HEK293 (cell line): Measurements from ENCODE around the gene CACNA2D3.
A peak's percentile ranks its signal among the peaks of the same experiment; 100 is the strongest.

Source experiments
- CTCF ChIA-PET: fragments of 350-600 bp; formaldehyde crosslinking; extraction: SDS; loops from one replicate; lab custom pipeline; 2021; ENCODE audit warnings: antibody characterized with exemption; lab: Yijun Ruan, JAX
- POLR2A ChIA-PET: fragments of 300-600 bp; formaldehyde crosslinking; extraction: SDS; loops from one replicate; lab custom pipeline; 2020; ENCODE audit warnings: antibody characterized with exemption, inconsistent platforms; lab: Yijun Ruan, JAX
- H3K27ac ChIP-seq: fragments of 200-500 bp; sonication (Bioruptor generic); 2 replicates; pipeline ENCODE4 v1.5.1; 2014; ENCODE audit warnings: low read depth, low read length, control low read depth, inconsistent platforms; ENCODE audit errors: extremely low read depth
- H3K36me3 ChIP-seq, 2 experiments: fragments of 200-500 bp in 1 of 2; sonication (Bioruptor generic) in 1 of 2; 1 replicate in 1 of 2; 2 replicates in 1 of 2; pipeline ENCODE4 v1.5.1; 2014 to 2017; ENCODE audit warnings: inconsistent platforms in 2 of 2, low read length in 2 of 2; ENCODE audit not compliant: control insufficient read depth in 2 of 2, insufficient read depth in 1 of 2
- H3K4me1 ChIP-seq: fragments of 200-500 bp; sonication (Bioruptor generic); 2 replicates; pipeline ENCODE4 v1.5.1; 2014; ENCODE audit warnings: mild to moderate bottlenecking, low read length, inconsistent platforms; ENCODE audit not compliant: control insufficient read depth, insufficient read depth
- H3K4me3 ChIP-seq: 2 replicates; pipeline ENCODE4 v1.5.1; 2011; ENCODE audit warnings: low read depth, mild to moderate bottlenecking, control low read depth, low read length, moderate library complexity
- H3K9me3 ChIP-seq: fragments of 200-500 bp; sonication (Bioruptor generic); 2 replicates; pipeline ENCODE4 v1.5.1; 2014; ENCODE audit warnings: low read depth, low read length, inconsistent platforms; ENCODE audit not compliant: control insufficient read depth, insufficient read depth
- IKZF3 ChIP-seq: fragments of 450-650 bp; IDR thresholded peaks from 2 replicates; pipeline ENCODE4 v1.5.0; 2018; ENCODE audit warnings: missing biosample characterization, mild to moderate bottlenecking, missing genetic modification characterization, moderate library complexity
- KLF10 ChIP-seq: fragments of 450-650 bp; IDR thresholded peaks from 2 replicates; pipeline ENCODE4 v1.5.1; 2018; ENCODE audit warnings: missing biosample characterization, mild to moderate bottlenecking, missing genetic modification characterization
- PBX3 ChIP-seq: sonication (generic); formaldehyde crosslinking; IDR thresholded peaks from 2 replicates; pipeline ENCODE4 v1.8.1; 2022; ENCODE audit warnings: mild to moderate bottlenecking, moderate library complexity, missing genetic modification reagents
- PRDM1 ChIP-seq: fragments of 450-650 bp; formaldehyde crosslinking; IDR thresholded peaks from 2 replicates; pipeline ENCODE4; 2016; ENCODE audit warnings: missing biosample characterization, missing genetic modification characterization
- SCRT2 ChIP-seq: fragments of 450-650 bp; formaldehyde crosslinking; IDR thresholded peaks from 2 replicates; pipeline ENCODE4 v1.5.1; 2016; ENCODE audit warnings: missing biosample characterization, missing genetic modification characterization
- SP3 ChIP-seq: fragments of 450-650 bp; formaldehyde crosslinking; IDR thresholded peaks from 2 replicates; pipeline ENCODE4 v1.5.1; 2016; ENCODE audit warnings: missing biosample characterization, missing genetic modification characterization
- TCF7L2 ChIP-seq: IDR thresholded peaks from 2 replicates; pipeline ENCODE4 v1.6.1; 2011; ENCODE audit warnings: low read depth, mild to moderate bottlenecking, inconsistent platforms, low read length, moderate library complexity, borderline replicate concordance
- ZBTB17 ChIP-seq: fragments of 450-650 bp; formaldehyde crosslinking; IDR thresholded peaks from 2 replicates; pipeline ENCODE4 v1.5.1; 2016; ENCODE audit warnings: missing biosample characterization, missing genetic modification characterization
- ZBTB6 ChIP-seq: fragments of 450-650 bp; formaldehyde crosslinking; IDR thresholded peaks from 2 replicates; pipeline ENCODE4 v1.5.1; 2017; ENCODE audit warnings: missing biosample characterization, missing genetic modification characterization
- ZFHX2 ChIP-seq: fragments of 450-650 bp; formaldehyde crosslinking; conservative IDR thresholded peaks from 2 replicates; pipeline ENCODE4 v1.5.1; 2016; ENCODE audit warnings: missing biosample characterization, missing genetic modification characterization
- ZFP3 ChIP-seq: fragments of 450-650 bp; formaldehyde crosslinking; IDR thresholded peaks from 2 replicates; pipeline ENCODE4 v1.5.1; 2016; ENCODE audit warnings: low read depth, missing biosample characterization, missing genetic modification characterization
- ZIC2 ChIP-seq: fragments of 450-650 bp; formaldehyde crosslinking; IDR thresholded peaks from 2 replicates; pipeline ENCODE4 v1.5.1; 2016; ENCODE audit warnings: missing biosample characterization, missing genetic modification characterization
- ZNF132 ChIP-seq: fragments of 450-650 bp; formaldehyde crosslinking; IDR thresholded peaks from 2 replicates; pipeline ENCODE4 v1.5.1; 2017; ENCODE audit warnings: missing biosample characterization, missing genetic modification characterization, borderline replicate concordance
- ZNF157 ChIP-seq: fragments of 450-650 bp; formaldehyde crosslinking; IDR thresholded peaks from 2 replicates; pipeline ENCODE4 v1.5.1; 2016; ENCODE audit warnings: missing biosample characterization, missing genetic modification characterization
- ZNF16 ChIP-seq: fragments of 450-650 bp; formaldehyde crosslinking; IDR thresholded peaks from 2 replicates; pipeline ENCODE4 v1.5.1; 2016; ENCODE audit warnings: low read depth, missing biosample characterization, missing genetic modification characterization
- ZNF311 ChIP-seq: fragments of 450-650 bp; formaldehyde crosslinking; IDR thresholded peaks from 2 replicates; pipeline ENCODE4 v1.5.1; 2017; ENCODE audit warnings: missing biosample characterization, missing genetic modification characterization, borderline replicate concordance
- ZNF324 ChIP-seq: fragments of 450-650 bp; formaldehyde crosslinking; IDR thresholded peaks from 2 replicates; pipeline ENCODE4 v1.5.1; 2016; ENCODE audit warnings: missing biosample characterization, missing genetic modification characterization
- ZNF335 ChIP-seq: fragments of 450-650 bp; formaldehyde crosslinking; conservative IDR thresholded peaks from 2 replicates; pipeline ENCODE4 v1.5.1; 2016; ENCODE audit warnings: missing biosample characterization, missing genetic modification characterization
- ZNF501 ChIP-seq: fragments of 450-650 bp; formaldehyde crosslinking; IDR thresholded peaks from 2 replicates; pipeline ENCODE4 v1.5.1; 2016; ENCODE audit warnings: missing biosample characterization, missing genetic modification characterization
- ZNF510 ChIP-seq: fragments of 450-650 bp; formaldehyde crosslinking; IDR thresholded peaks from 2 replicates; pipeline ENCODE4 v1.5.1; 2018; ENCODE audit warnings: mild to moderate bottlenecking, missing genetic modification characterization, missing biosample characterization; ENCODE audit not compliant: insufficient replicate concordance
- ZNF580 ChIP-seq: fragments of 450-650 bp; formaldehyde crosslinking; IDR thresholded peaks from 2 replicates; pipeline ENCODE4 v1.5.1; 2016; ENCODE audit warnings: missing biosample characterization, missing genetic modification characterization
- ZNF830 ChIP-seq: fragments of 450-650 bp; IDR thresholded peaks from 2 replicates; pipeline ENCODE4 v1.5.0; 2018; ENCODE audit warnings: missing biosample characterization, missing genetic modification characterization, low read depth, mild to moderate bottlenecking, moderate library complexity

CACNA2D3 gene

GRCh38 chr3:54361746-54362283 is 239.5 kb downstream of the CACNA2D3 start:
- H3K27ac ChIP-seq, result no peak overlapping the region
- POLR2A ChIA-PET, result interaction anchor here (0.6 kb wide), 1 partner anchor 105 kb away, joined by 4 read pairs; no protein-coding TSS in a partner anchor
- H3K4me3 ChIP-seq, result no peak overlapping the region
- H3K4me1 ChIP-seq, result no peaks in the 10 kb centered on the region
- no peaks in the 10 kb centered on the region for H3K9me3 ChIP-seq
- CTCF ChIA-PET, result no interaction called here
- H3K36me3 ChIP-seq, result no peaks in the 10 kb centered on the region
- no peak for TF ChIP-seq ZNF335
- no peak for TF ChIP-seq SCRT2 (tag by site-specific recombination)
- TF ChIP-seq SP3 (tag by site-specific recombination), result no peak
- no peak for TF ChIP-seq PRDM1 (tag by site-specific recombination)
- no peak for TF ChIP-seq ZBTB17
- TF ChIP-seq ZNF324 (tag by site-specific recombination), result no peak
- TF ChIP-seq, all 188 proteins: peak for 0

GRCh38 chr3:54366007-54366750 is 243.8 kb downstream of the CACNA2D3 start:
- Histone ChIP-seq H3K36me3 (no peaks in the 10 kb centered on the region), H3K9me3 (no peaks in the 10 kb centered on the region), H3K27ac (no peak overlapping the region), H3K4me1 (no peaks in the 10 kb centered on the region), H3K4me3 (no peak overlapping the region)
- ChIA-PET CTCF (no interaction called here), POLR2A (no interaction called here)
- TF ChIP-seq ZFP3 (tag by site-specific recombination) (peak; percentile 72), ZNF830 (no peak)

- ChIA-PET POLR2A (no interaction called here), CTCF (no interaction called here)
- Histone ChIP-seq H3K27ac (no peak overlapping the region), H3K36me3 (no peaks in the 10 kb centered on the region), H3K4me1 (no peaks in the 10 kb centered on the region), H3K9me3 (no peaks in the 10 kb centered on the region), H3K4me3 (no peak overlapping the region)
- TF ChIP-seq ZNF580 (tag by site-specific recombination) (no peak), ZFHX2 (tag by site-specific recombination) (no peak), ZNF311 (tag by site-specific recombination) (no peak), ZBTB6 (tag by site-specific recombination) (no peak), IKZF3 (tag by site-specific recombination) (no peak), ZNF16 (tag by site-specific recombination) (no peak), ZNF510 (no peak), ZIC2 (tag by site-specific recombination) (no peak), KLF10 (tag by site-specific recombination) (no peak), ZNF157 (no peak), TCF7L2 (no peak), ZNF501 (tag by site-specific recombination) (no peak), PBX3 (CRISPR knock-in tag) (no peak), ZNF132 (tag by site-specific recombination) (no peak)
These were observed 244.5 kb downstream of the CACNA2D3 start for GRCh38 chr3:54366839-54367238.
